ENCODE measurements around the gene KCNAB1.

DNA sequence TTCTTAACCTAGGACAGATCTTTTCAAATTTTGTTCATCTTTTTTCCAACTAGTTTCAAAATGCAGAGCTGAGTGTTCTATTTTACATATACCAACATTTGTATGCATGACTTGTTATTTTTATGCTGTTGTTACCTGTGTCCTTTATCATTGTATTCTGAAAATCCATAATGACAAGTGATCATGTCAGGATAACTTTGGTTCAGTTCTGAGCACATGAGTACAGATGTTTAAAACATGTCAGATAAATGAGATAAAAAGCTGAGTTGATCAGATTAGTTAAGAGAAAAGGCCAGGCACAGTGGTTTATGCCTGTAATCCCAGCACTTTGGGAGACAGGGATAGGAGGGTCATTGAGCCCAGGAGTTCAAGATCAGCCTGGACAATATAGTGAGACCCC lies 229.6 kb downstream of the KCNAB1 start:
- TF ChIP-seq POLR2A (IDR thresholded peaks at IDR 0.05) (no peak), POLR2AphosphoS5 (IDR thresholded peaks at IDR 0.05; ENCODE audit: insufficient read depth in 1 of 2, low read depth in 1 of 2) (no peak)
- TF ChIP-seq, protein P1, sequence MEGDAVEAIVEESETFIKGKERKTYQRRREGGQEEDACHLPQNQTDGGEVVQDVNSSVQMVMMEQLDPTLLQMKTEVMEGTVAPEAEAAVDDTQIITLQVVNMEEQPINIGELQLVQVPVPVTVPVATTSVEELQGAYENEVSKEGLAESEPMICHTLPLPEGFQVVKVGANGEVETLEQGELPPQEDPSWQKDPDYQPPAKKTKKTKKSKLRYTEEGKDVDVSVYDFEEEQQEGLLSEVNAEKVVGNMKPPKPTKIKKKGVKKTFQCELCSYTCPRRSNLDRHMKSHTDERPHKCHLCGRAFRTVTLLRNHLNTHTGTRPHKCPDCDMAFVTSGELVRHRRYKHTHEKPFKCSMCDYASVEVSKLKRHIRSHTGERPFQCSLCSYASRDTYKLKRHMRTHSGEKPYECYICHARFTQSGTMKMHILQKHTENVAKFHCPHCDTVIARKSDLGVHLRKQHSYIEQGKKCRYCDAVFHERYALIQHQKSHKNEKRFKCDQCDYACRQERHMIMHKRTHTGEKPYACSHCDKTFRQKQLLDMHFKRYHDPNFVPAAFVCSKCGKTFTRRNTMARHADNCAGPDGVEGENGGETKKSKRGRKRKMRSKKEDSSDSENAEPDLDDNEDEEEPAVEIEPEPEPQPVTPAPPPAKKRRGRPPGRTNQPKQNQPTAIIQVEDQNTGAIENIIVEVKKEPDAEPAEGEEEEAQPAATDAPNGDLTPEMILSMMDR (IDR thresholded peaks at IDR 0.05), result no peak
